ENCODE data around the gene GRB2.

GRCh38 chr17:75404223-75404730 is 1.2 kb downstream of the GRB2 start:
- TF ChIP-seq, protein P1, sequence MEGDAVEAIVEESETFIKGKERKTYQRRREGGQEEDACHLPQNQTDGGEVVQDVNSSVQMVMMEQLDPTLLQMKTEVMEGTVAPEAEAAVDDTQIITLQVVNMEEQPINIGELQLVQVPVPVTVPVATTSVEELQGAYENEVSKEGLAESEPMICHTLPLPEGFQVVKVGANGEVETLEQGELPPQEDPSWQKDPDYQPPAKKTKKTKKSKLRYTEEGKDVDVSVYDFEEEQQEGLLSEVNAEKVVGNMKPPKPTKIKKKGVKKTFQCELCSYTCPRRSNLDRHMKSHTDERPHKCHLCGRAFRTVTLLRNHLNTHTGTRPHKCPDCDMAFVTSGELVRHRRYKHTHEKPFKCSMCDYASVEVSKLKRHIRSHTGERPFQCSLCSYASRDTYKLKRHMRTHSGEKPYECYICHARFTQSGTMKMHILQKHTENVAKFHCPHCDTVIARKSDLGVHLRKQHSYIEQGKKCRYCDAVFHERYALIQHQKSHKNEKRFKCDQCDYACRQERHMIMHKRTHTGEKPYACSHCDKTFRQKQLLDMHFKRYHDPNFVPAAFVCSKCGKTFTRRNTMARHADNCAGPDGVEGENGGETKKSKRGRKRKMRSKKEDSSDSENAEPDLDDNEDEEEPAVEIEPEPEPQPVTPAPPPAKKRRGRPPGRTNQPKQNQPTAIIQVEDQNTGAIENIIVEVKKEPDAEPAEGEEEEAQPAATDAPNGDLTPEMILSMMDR (IDR thresholded peaks at IDR 0.05): peak; percentile 68 to 96 (median 82)
- TF ChIP-seq POLR2A (IDR thresholded peaks at IDR 0.05): no peak
